GM12865 (cell line): ENCODE measurements around the gene CYTH4.

Source experiments
- DNase-seq: peaks from one replicate; pipeline ENCODE4 v3.0.0; 2010; ENCODE audit warnings: low read depth
- H3K4me3 ChIP-seq: 2 replicates; pipeline ENCODE4 v1.5.1; 2011; ENCODE audit warnings: mild to moderate bottlenecking, low read depth, low read length, control low read depth
- TF ChIP-seq, protein P1 (sequence below): IDR thresholded peaks from 2 replicates; pipeline ENCODE4 v1.5.1; 2011; ENCODE audit warnings: low read length, control low read depth, low read depth, inconsistent platforms; ENCODE audit not compliant: insufficient read depth; ENCODE audit errors: missing control alignments

CYTH4 gene

GRCh38 chr22:37338539-37339246, 56.4 kb downstream of the CYTH4 start:
- TF ChIP-seq, protein P1, sequence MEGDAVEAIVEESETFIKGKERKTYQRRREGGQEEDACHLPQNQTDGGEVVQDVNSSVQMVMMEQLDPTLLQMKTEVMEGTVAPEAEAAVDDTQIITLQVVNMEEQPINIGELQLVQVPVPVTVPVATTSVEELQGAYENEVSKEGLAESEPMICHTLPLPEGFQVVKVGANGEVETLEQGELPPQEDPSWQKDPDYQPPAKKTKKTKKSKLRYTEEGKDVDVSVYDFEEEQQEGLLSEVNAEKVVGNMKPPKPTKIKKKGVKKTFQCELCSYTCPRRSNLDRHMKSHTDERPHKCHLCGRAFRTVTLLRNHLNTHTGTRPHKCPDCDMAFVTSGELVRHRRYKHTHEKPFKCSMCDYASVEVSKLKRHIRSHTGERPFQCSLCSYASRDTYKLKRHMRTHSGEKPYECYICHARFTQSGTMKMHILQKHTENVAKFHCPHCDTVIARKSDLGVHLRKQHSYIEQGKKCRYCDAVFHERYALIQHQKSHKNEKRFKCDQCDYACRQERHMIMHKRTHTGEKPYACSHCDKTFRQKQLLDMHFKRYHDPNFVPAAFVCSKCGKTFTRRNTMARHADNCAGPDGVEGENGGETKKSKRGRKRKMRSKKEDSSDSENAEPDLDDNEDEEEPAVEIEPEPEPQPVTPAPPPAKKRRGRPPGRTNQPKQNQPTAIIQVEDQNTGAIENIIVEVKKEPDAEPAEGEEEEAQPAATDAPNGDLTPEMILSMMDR = no peak
- no peak for DNase-seq

DNA sequence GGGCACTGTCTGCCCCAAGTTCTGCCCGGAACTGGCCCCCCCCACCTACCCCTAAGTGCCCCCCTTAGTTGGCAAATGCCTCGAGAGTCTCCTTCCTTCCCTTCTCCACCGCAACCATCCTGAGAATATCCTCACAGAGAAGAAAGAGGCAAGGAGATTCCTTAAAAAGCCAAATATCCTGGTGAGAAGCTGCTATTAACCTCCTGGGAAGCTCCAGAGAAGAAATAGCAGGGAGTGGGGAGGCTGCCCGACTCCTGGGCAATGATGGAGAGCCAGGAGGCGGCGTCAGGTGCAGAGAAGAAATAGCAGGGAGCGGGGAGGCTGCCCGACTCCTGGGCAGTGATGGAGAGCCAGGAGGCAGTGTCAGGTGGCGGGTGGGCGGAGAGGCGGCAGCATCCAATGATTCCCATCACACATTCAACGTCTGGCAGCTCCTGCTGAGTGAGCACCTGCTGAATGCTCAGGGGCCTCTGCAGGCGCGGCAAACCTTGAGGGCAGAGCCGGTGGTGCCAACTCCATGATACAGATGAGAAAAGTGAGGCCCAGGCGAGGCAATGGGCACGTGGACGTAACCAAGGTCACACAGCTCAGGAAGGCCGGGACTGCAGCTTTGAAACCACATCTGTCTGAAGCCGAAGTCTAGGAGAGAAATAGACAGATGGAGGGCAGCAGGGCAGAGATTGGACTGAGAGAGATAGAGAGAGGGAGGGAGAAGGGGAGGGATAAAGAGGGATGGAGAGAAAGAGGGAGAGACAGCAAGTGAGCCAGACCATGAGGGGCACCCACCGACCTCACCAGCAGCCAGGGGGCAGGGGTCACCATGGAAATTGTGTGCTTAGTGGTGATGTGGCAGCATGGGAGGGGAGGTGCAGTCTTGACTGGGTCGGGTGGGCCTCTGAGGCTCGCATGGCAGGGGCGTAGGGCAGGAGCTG, 58.3 kb downstream of the CYTH4 start:
- TF ChIP-seq, protein P1 = no peak
- no peak for DNase-seq
- H3K4me3 ChIP-seq = no peak overlapping the region

More at GRCh38 chr22:37338539-37339246, 56.4 kb downstream of the CYTH4 start:
- no peak overlapping the region for H3K4me3 ChIP-seq

DNA sequence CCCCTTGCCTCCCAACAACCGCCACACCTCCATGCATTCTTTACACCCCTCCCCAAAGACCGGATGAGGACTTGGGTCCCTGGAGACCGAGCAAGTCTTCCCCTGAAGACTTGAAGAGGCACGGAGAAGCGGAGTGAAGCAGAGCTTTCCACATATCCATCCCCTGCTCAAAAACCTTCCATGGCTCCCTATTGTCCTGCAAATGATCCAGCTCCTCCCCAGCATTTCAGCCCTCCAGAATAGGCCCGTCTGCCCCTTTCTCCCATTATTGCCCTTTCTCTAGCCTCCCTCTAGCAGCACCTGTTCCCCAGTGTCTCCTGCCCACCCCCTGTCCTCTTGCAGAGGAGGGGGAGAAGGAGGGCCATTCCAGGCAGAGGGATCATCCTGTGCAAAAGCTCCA, 59.8 kb downstream of the CYTH4 start:
- DNase-seq = no peak
- no peak overlapping the region for H3K4me3 ChIP-seq
- TF ChIP-seq, protein P1 = no peak

GRCh38 chr22:37343348-37343747, 61.0 kb downstream of the CYTH4 start:
- no peak for DNase-seq
- H3K4me3 ChIP-seq = no peak overlapping the region
- TF ChIP-seq, protein P1 = no peak

GRCh38 chr22:37343863-37344734, 61.8 kb downstream of the CYTH4 start:
- H3K4me3 ChIP-seq = no peak overlapping the region
- DNase-seq = no peak
- TF ChIP-seq, protein P1 = no peak

GRCh38 chr22:37344735-37345449, 62.6 kb downstream of the CYTH4 start:
- DNase-seq = no peak
- no peak overlapping the region for H3K4me3 ChIP-seq
- TF ChIP-seq, protein P1 = no peak
